DOHH2 (cell line): Measurements from ENCODE around the gene ZNF207.
A peak's percentile ranks its signal among the peaks of the same experiment; 100 is the strongest.

Experiments
- H3F3A ChIP-seq: fragments of 200-600 bp; sonication (generic), shearing (Covaris generic); 2 replicates; pipeline ENCODE4 v1.6.0; 2016; ENCODE audit warnings: antibody characterized with exemption, mild to moderate bottlenecking; ENCODE audit not compliant: control insufficient read depth, insufficient read depth
- H3K27ac ChIP-seq: fragments of 200-600 bp; sonication (generic); 2 replicates; pipeline ENCODE4 v1.5.1; 2014; ENCODE audit warnings: low read depth, mild to moderate bottlenecking, low read length, moderate library complexity
- H3K27me3 ChIP-seq: fragments of 200-600 bp; sonication (generic); 2 replicates; pipeline ENCODE4 v1.6.1; 2014; ENCODE audit warnings: mild to moderate bottlenecking, low read length, mixed read lengths; ENCODE audit not compliant: control insufficient read depth
- H3K36me3 ChIP-seq: fragments of 200-600 bp; sonication (generic); 2 replicates; pipeline ENCODE4 v1.6.1; 2014; ENCODE audit warnings: mild to moderate bottlenecking, low read length, moderate library complexity, mixed read lengths; ENCODE audit not compliant: control insufficient read depth
- H3K4me1 ChIP-seq: fragments of 200-600 bp; sonication (generic); 2 replicates; pipeline ENCODE4 v1.6.1; 2014; ENCODE audit warnings: mild to moderate bottlenecking, low read length, mixed read lengths; ENCODE audit not compliant: control insufficient read depth
- H3K4me2 ChIP-seq: fragments of 200-600 bp; sonication (generic); 2 replicates; pipeline ENCODE4 v1.6.0; 2014; ENCODE audit warnings: mild to moderate bottlenecking, low read length, moderate library complexity
- H3K4me3 ChIP-seq: fragments of 200-600 bp; sonication (generic); 2 replicates; pipeline ENCODE4 v1.5.1; 2014; ENCODE audit warnings: mild to moderate bottlenecking, low read length, mixed read lengths
- H3K79me2 ChIP-seq: fragments of 200-600 bp; sonication (generic); 2 replicates; pipeline ENCODE4 v1.6.1; 2014; ENCODE audit warnings: mild to moderate bottlenecking, low read length, mixed read lengths; ENCODE audit not compliant: control insufficient read depth
- H3K9me2 ChIP-seq: fragments of 200-600 bp; sonication (generic); replicated peaks from 2 replicates; pipeline ENCODE4 v1.6.1; 2014; ENCODE audit warnings: mild to moderate bottlenecking, low read length, mixed read lengths; ENCODE audit not compliant: control insufficient read depth
- H3K9me3 ChIP-seq: fragments of 200-600 bp; sonication (generic); 2 replicates; pipeline ENCODE4 v1.6.1; 2014; ENCODE audit warnings: antibody characterized with exemption, low read length, mixed read lengths; ENCODE audit not compliant: control insufficient read depth, insufficient read depth
- H4K20me1 ChIP-seq: fragments of 200-600 bp; sonication (generic); 2 replicates; pipeline ENCODE4 v1.6.0; 2014; ENCODE audit warnings: low read depth, mild to moderate bottlenecking, antibody characterized with exemption, low read length, moderate library complexity; ENCODE audit not compliant: control insufficient read depth, insufficient read depth
- CTCF ChIP-seq: fragments of 200-600 bp; sonication (generic); IDR thresholded peaks from one replicate; pipeline ENCODE4 v1.5.1; 2014; ENCODE audit warnings: antibody characterized with exemption, mild to moderate bottlenecking, low read depth, low read length; ENCODE audit not compliant: poor library complexity, severe bottlenecking
- EZH2phosphoT487 ChIP-seq: fragments of 200-600 bp; sonication (generic); IDR thresholded peaks from 2 replicates; pipeline ENCODE4 v1.6.1; 2017; ENCODE audit warnings: borderline replicate concordance, mild to moderate bottlenecking, antibody characterized with exemption, low read length, moderate library complexity, mixed read lengths

ZNF207 gene

GRCh38 chr17:32341857-32342602, 7.9 kb upstream of the ZNF207 start, which contains the start of gene C17orf75:
TSS of gene C17orf75 (minus strand) at chr17:32342173. CDS start at chr17:32342139, 34 bp downstream.
- TF ChIP-seq EZH2phosphoT487 (no peak), CTCF (no peak)
- Histone ChIP-seq H4K20me1 (no peaks in the 10 kb centered on the region), H3K36me3 (peaks cover 31% of the 10 kb centered on the region), H3F3A (peaks cover 13% of the 10 kb centered on the region), H3K9me3 (no peaks in the 10 kb centered on the region), H3K27me3 (no peaks in the 10 kb centered on the region), H3K27ac (peak within 1 kb of the TSS; percentile 70), H3K4me2 (peak within 1 kb of the TSS; percentile 95), H3K4me3 (peak within 1 kb of the TSS; percentile 81), H3K79me2 (peaks cover 17% of the 10 kb centered on the region), H3K4me1 (peaks cover 27% of the 10 kb centered on the region), H3K9me2 (no peaks in the 10 kb centered on the region)

- Histone ChIP-seq H4K20me1 (no peaks in the 10 kb centered on the region), H3F3A (peaks cover 13% of the 10 kb centered on the region), H3K9me2 (no peaks in the 10 kb centered on the region), H3K27ac (peak overlapping the region; percentile 70), H3K9me3 (no peaks in the 10 kb centered on the region), H3K4me3 (peak overlapping the region; percentile 81), H3K79me2 (peaks cover 17% of the 10 kb centered on the region), H3K36me3 (peaks cover 24% of the 10 kb centered on the region), H3K27me3 (no peaks in the 10 kb centered on the region), H3K4me2 (peak overlapping the region; percentile 95), H3K4me1 (peaks cover 27% of the 10 kb centered on the region)
- peak; percentile 10 for TF ChIP-seq CTCF
- no peak for TF ChIP-seq EZH2phosphoT487
Observed at GRCh38 chr17:32342603-32343325, 7.2 kb upstream of the ZNF207 start.

- Histone ChIP-seq H3K4me1 (peaks cover 30% of the 10 kb centered on the region), H3K27ac (no peak overlapping the region), H3K4me2 (no peak overlapping the region), H3K27me3 (no peaks in the 10 kb centered on the region), H4K20me1 (peaks cover 3% of the 10 kb centered on the region), H3K79me2 (peaks cover 37% of the 10 kb centered on the region), H3K36me3 (peaks cover 13% of the 10 kb centered on the region), H3F3A (peaks cover 14% of the 10 kb centered on the region), H3K9me3 (no peaks in the 10 kb centered on the region), H3K4me3 (no peak overlapping the region), H3K9me2 (no peaks in the 10 kb centered on the region)
- TF ChIP-seq CTCF (no peak), EZH2phosphoT487 (no peak)
Observed at GRCh38 chr17:32345951-32346600, 3.9 kb upstream of the ZNF207 start.
